Activated CD8-positive, alpha-beta memory T cell treated with anti-CD3 and anti-CD28 coated beads, Interleukin-2, amount 50 U/mL, for 1 hour (primary cell): ENCODE results near the gene SLC26A2.
A peak's percentile ranks its signal among the peaks of the same experiment; 100 is the strongest.
"Not testable (repeated sequence)": the region's sequence is repeated elsewhere in the genome, so short reads cannot be mapped to it uniquely, and the experiment has no call there.

Source experiments
- DNase-seq: peaks from one replicate; pipeline ENCODE4 v3.0.0-alpha.2; 2020; ENCODE audit errors: extremely low read depth

The SLC26A2 gene

GRCh38 chr5:149936700-149937091, 23.9 kb upstream of the SLC26A2 start:
- DNase-seq, result no peak

- DNase-seq, result no peak
Measured at GRCh38 chr5:149937610-149938009, 22.9 kb upstream of the SLC26A2 start.

- DNase-seq, result no peak
Measured at GRCh38 chr5:149938279-149938678, 22.3 kb upstream of the SLC26A2 start.

- no peak for DNase-seq
Measured at GRCh38 chr5:149938791-149939358, 21.7 kb upstream of the SLC26A2 start.

- no peak for DNase-seq
Measured at GRCh38 chr5:149939546-149939945, 21.0 kb upstream of the SLC26A2 start.

- DNase-seq, result no peak
Measured at GRCh38 chr5:149940077-149940574, 20.4 kb upstream of the SLC26A2 start.

GRCh38 chr5:149940941-149941644, 19.5 kb upstream of the SLC26A2 start:
- no peak for DNase-seq

GRCh38 chr5:149941795-149942194, 18.8 kb upstream of the SLC26A2 start:
- DNase-seq, result no peak

- DNase-seq, result no peak
Measured at GRCh38 chr5:149942199-149942598, 18.4 kb upstream of the SLC26A2 start.

- not testable (repeated sequence) for DNase-seq
Measured at GRCh38 chr5:149942741-149943169, 17.8 kb upstream of the SLC26A2 start.

- not testable (repeated sequence) for DNase-seq
Measured at GRCh38 chr5:149943177-149943949, 17.2 kb upstream of the SLC26A2 start.

- DNase-seq, result no peak
Measured at GRCh38 chr5:149944666-149945065, 15.9 kb upstream of the SLC26A2 start, which contains the start of gene PDE6A. Gene PDE6A, minus strand, starts transcription at chr5:149944793. Its CDS starts 120 bp downstream, at chr5:149944673.

- no peak for DNase-seq
Measured at GRCh38 chr5:149946118-149946517, 14.4 kb upstream of the SLC26A2 start.

- no peak for DNase-seq
Measured at GRCh38 chr5:149948993-149949392, 11.6 kb upstream of the SLC26A2 start.

GRCh38 chr5:149951138-149951749, 9.3 kb upstream of the SLC26A2 start:
- DNase-seq, result no peak

GRCh38 chr5:149953436-149954121, 7.0 kb upstream of the SLC26A2 start:
- no peak for DNase-seq

GRCh38 chr5:149954798-149955197, 5.8 kb upstream of the SLC26A2 start:
- DNase-seq, result no peak

GRCh38 chr5:149956685-149957084, 3.9 kb upstream of the SLC26A2 start:
- no peak for DNase-seq

- DNase-seq, result no peak
Measured at GRCh38 chr5:149957855-149958254, 2.7 kb upstream of the SLC26A2 start.

- DNase-seq, result peak; percentile 34
Measured at GRCh38 chr5:149959406-149960236, 937 bp upstream of the SLC26A2 start.
